ENCODE results near the gene TBC1D3E. TPM values are rescaled to one million over a fixed set of nuclear protein-coding genes. Genes with fewer than 3 reads are reported as not detected.
"Not testable (repeated sequence)": the region's sequence is repeated elsewhere in the genome, so short reads cannot be mapped to it uniquely, and the experiment has no call there.

Gene TBC1D3E
- not detected for total RNA-seq

GRCh38 chr17:38127651-38128050, at the start of gene TBC1D3E:
TSS of gene TBC1D3E (plus strand) at chr17:38127951. CDS start at chr17:38129496, 1,545 bp downstream.
- H3K4me1 ChIP-seq; H3K9me3 ChIP-seq; H3K27me3 ChIP-seq; H3K36me3 ChIP-seq (replicated peaks in 1 of 2; ENCODE audit: insufficient read depth in 1 of 2, low read depth in 2 of 2); H3K27ac ChIP-seq; H3K4me3 ChIP-seq; intact Hi-C loops (cut with DNase I); ATAC-seq; DNase-seq: not testable (repeated sequence)
- WGBS, 2 donors: no CpG with 5 or more reads among the region's 9 CpGs

- H3K9me3 ChIP-seq; H3K27ac ChIP-seq; ATAC-seq; H3K4me3 ChIP-seq; intact Hi-C loops (cut with DNase I); H3K27me3 ChIP-seq; H3K36me3 ChIP-seq (replicated peaks in 1 of 2; ENCODE audit: insufficient read depth in 1 of 2, low read depth in 2 of 2); DNase-seq; H3K4me1 ChIP-seq: not testable (repeated sequence)
- no CpG with 5 or more reads among the region's 1 CpG for WGBS, 2 donors
These were observed 40.4 kb upstream of the TBC1D3E start for GRCh38 chr17:38087344-38087743.

DNA sequence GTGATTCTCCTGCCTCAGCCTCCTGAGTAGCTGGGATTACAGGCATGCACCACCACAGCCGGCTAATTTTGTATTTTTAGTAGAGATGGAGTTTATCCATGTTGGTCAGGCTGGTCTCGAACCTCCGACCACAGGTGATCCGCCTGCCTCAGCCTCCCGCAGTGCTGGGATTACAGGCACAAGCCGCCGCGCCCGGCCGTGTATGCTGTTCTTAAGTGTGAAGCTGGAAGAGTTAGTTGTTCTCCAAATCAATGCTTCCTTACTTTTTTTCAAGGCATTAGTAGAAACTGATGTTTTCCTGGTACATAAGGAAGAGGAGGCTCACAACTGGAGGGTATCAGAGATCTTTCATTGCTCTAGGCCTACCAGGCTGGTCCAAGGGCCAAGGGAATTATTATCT, 39.6 kb upstream of the TBC1D3E start:
- no CpG with 5 or more reads among the region's 10 CpGs for WGBS, 2 donors
- H3K4me3 ChIP-seq; H3K36me3 ChIP-seq (replicated peaks in 1 of 2; ENCODE audit: insufficient read depth in 1 of 2, low read depth in 2 of 2); H3K4me1 ChIP-seq; H3K9me3 ChIP-seq; intact Hi-C loops (cut with DNase I); ATAC-seq; H3K27ac ChIP-seq; H3K27me3 ChIP-seq: not testable (repeated sequence)
- peak in 1 of 4 donors; percentile 4 for DNase-seq

GRCh38 chr17:38094059-38094694, 33.6 kb upstream of the TBC1D3E start:
- H3K9me3 ChIP-seq; DNase-seq; H3K36me3 ChIP-seq (replicated peaks in 1 of 2; ENCODE audit: insufficient read depth in 1 of 2, low read depth in 2 of 2); H3K4me3 ChIP-seq; H3K27ac ChIP-seq; ATAC-seq; H3K27me3 ChIP-seq; intact Hi-C loops (cut with DNase I); H3K4me1 ChIP-seq: not testable (repeated sequence)
- WGBS, 2 donors: no CpG with 5 or more reads among the region's 2 CpGs

GRCh38 chr17:38099262-38099661, 28.5 kb upstream of the TBC1D3E start:
- H3K4me3 ChIP-seq; H3K4me1 ChIP-seq; intact Hi-C loops (cut with DNase I); DNase-seq; H3K36me3 ChIP-seq (replicated peaks in 1 of 2; ENCODE audit: insufficient read depth in 1 of 2, low read depth in 2 of 2); ATAC-seq; H3K9me3 ChIP-seq; H3K27ac ChIP-seq; H3K27me3 ChIP-seq: not testable (repeated sequence)
- no CpG with 5 or more reads among the region's 1 CpG for WGBS, 2 donors

GRCh38 chr17:38119829-38120228, 7.9 kb upstream of the TBC1D3E start:
- H3K4me1 ChIP-seq; ATAC-seq; intact Hi-C loops (cut with DNase I); H3K27me3 ChIP-seq; H3K4me3 ChIP-seq; DNase-seq; H3K27ac ChIP-seq; H3K36me3 ChIP-seq (replicated peaks in 1 of 2; ENCODE audit: insufficient read depth in 1 of 2, low read depth in 2 of 2); H3K9me3 ChIP-seq: not testable (repeated sequence)
- no CpG with 5 or more reads among the region's 1 CpG for WGBS, 2 donors

- H3K36me3 ChIP-seq (replicated peaks in 1 of 2; ENCODE audit: insufficient read depth in 1 of 2, low read depth in 2 of 2); H3K4me3 ChIP-seq; intact Hi-C loops (cut with DNase I); H3K9me3 ChIP-seq; H3K27ac ChIP-seq; ATAC-seq; H3K4me1 ChIP-seq; H3K27me3 ChIP-seq: not testable (repeated sequence)
- DNase-seq: peak in 1 of 4 donors; percentile 0
- no CpG with 5 or more reads among the region's 16 CpGs for WGBS, 2 donors
These were observed 7.1 kb downstream of the TBC1D3E start for GRCh38 chr17:38134860-38135259.

Small RNAs within 50 kb of the gene (small RNA-seq; reads per million reads assigned to genes)
- gene RF00019: not detected
- not detected for gene RNA5SP526

Other genes starting within 250 kb of the TBC1D3E start
- gene TBC1D3K, start 203.5 kb upstream of the TBC1D3E start, total RNA-seq: not detected
- 10 to 100 TPM in 1 of 2 donors, 1 to 10 TPM in 1; 9.9 to 13.7 TPM for gene TBC1D3L, start 138.9 kb upstream of the TBC1D3E start, total RNA-seq
- not detected for gene TBC1D3D, start 124.0 kb upstream of the TBC1D3E start, total RNA-seq
- gene TBC1D3C, start 59.3 kb upstream of the TBC1D3E start, total RNA-seq: not detected
- gene TBC1D3, start 64.6 kb downstream of the TBC1D3E start, total RNA-seq: not detected
- gene MRPL45, start 169.2 kb downstream of the TBC1D3E start, total RNA-seq: 10 to 100 TPM; 17.9 to 24.7 TPM
- gene GPR179, start 216.0 kb downstream of the TBC1D3E start, total RNA-seq: under 1 TPM in 1 of 2 donors, not detected in 1; under 0.01 TPM
- gene SOCS7, start 223.9 kb downstream of the TBC1D3E start, total RNA-seq: 10 to 100 TPM; 15.3 to 34.3 TPM